Progenitor cell of endocrine pancreas (in vitro differentiated cells): ENCODE data around the gene SEPSECS. TPM values are rescaled to one million over a fixed set of nuclear protein-coding genes. Genes with fewer than 3 reads are reported as not detected.

ENCODE experiments used
- DNase-seq: peaks from one replicate; pipeline ENCODE4 v3.0.0; 2021; ENCODE audit warnings: low spot score; ENCODE audit not compliant: unreplicated experiment
- H3K27ac Mint-ChIP-seq: 2 replicates; pipeline ENCODE4 v1.8.0; 2021; ENCODE audit warnings: mild to moderate bottlenecking, moderate library complexity, mixed read lengths
- H3K27me3 Mint-ChIP-seq: 2 replicates; pipeline ENCODE4 v1.8.0; 2021; ENCODE audit warnings: mixed read lengths
- H3K36me3 Mint-ChIP-seq: 2 replicates; pipeline ENCODE4 v1.8.0; 2022; ENCODE audit warnings: mixed read lengths; ENCODE audit not compliant: insufficient read depth
- H3K4me1 Mint-ChIP-seq: 2 replicates; pipeline ENCODE4 v1.8.0; 2021; ENCODE audit warnings: low read depth, mixed read lengths
- H3K4me3 Mint-ChIP-seq: 2 replicates; pipeline ENCODE4 v1.8.0; 2021; ENCODE audit warnings: low read depth, mild to moderate bottlenecking, moderate library complexity, mixed read lengths
- H3K9me3 Mint-ChIP-seq: 2 replicates; pipeline ENCODE4 v1.8.0; 2021; ENCODE audit warnings: low read depth, mixed read lengths
- CTCF ChIP-seq: fragments of 200-600 bp; sonication (generic); IDR thresholded peaks from one replicate; pipeline ENCODE4 v1.5.0; 2021; ENCODE audit warnings: antibody characterized with exemption, mild to moderate bottlenecking; ENCODE audit not compliant: unreplicated experiment
- total RNA-seq: library from RNA; stranded (reverse); gene quantifications from 2 replicates; pipeline ENCODE4 v1.2.1, GENCODE V29; 2021

Gene SEPSECS
- total RNA-seq, 1 donor from 2014 or later, result 8.8 TPM

DNA sequence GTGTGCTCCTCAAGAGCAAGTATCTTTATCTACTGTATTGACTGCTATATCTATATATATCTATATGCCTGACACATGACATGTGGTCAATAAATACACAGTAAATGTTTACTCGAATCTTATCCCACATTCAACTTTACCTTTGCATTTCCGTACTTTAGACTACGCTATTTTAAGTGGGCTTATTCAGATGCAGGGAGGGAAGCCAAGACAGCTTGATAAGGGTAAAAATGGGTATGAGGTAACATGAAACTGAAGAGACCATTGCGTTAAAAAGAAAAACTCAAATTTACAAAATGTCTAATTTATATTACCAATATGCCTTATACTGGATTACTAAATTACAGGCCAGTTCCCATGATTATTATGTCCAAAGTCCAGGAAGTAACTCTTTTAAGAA, 17.8 kb downstream of the SEPSECS start:
- H3K27ac Mint-ChIP-seq, result no peak overlapping the region
- TF ChIP-seq CTCF, result no peak
- H3K4me1 Mint-ChIP-seq, result no peaks in the 10 kb centered on the region
- peaks cover 7% of the 10 kb centered on the region for H3K36me3 Mint-ChIP-seq
- no peaks in the 10 kb centered on the region for H3K9me3 Mint-ChIP-seq
- no peaks in the 10 kb centered on the region for H3K27me3 Mint-ChIP-seq
- no peak overlapping the region for H3K4me3 Mint-ChIP-seq
- no peak for DNase-seq

DNA sequence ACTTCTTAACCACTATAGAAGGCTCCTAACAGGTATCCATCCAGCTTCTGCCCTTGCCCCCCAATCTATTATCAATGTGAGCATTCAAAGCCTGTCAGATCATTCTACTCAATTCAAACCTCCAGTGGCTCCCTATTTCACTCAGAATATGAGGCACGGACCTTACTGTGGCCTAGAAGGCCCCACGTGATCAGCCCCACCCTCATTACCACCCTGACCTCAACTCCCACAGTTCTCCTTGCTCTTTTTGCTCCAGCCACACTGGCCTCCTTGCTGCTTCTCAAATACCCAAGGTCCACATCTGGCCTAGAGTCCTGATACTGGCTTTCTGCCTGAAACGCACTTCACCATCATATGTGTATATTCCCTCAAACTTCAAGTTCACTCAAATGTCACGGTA, 18.7 kb downstream of the SEPSECS start:
- no peak for TF ChIP-seq CTCF
- Mint-ChIP-seq H3K9me3 (peaks cover 7% of the 10 kb centered on the region), H3K4me1 (no peaks in the 10 kb centered on the region), H3K27ac (no peak overlapping the region), H3K27me3 (no peaks in the 10 kb centered on the region), H3K4me3 (no peak overlapping the region), H3K36me3 (peaks cover 15% of the 10 kb centered on the region)
- no peak for DNase-seq

DNA sequence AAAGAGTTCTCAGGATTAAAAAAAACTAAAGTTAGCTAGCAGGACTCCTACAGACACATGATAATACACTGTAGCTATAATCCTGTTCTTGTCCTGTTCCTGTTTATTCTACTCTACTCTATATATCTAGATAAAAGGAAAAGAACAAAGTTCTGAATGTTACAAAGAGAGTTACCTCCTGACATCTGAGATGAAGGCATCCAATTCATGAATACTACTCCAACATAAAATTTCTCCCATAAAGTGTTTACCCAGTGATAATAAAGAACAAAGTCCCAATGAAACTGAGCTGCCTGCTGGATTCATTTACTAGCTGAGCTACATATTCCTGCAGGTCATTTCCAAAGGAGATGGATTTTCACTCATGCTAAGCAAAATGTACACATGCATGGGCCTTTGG, 27.1 kb downstream of the SEPSECS start:
- no peak for TF ChIP-seq CTCF
- DNase-seq, result no peak
- no peaks in the 10 kb centered on the region for H3K27me3 Mint-ChIP-seq
- H3K4me1 Mint-ChIP-seq, result peaks cover 4% of the 10 kb centered on the region
- no peak overlapping the region for H3K4me3 Mint-ChIP-seq
- H3K27ac Mint-ChIP-seq, result no peak overlapping the region
- H3K9me3 Mint-ChIP-seq, result peaks cover 22% of the 10 kb centered on the region
- peaks cover 22% of the 10 kb centered on the region for H3K36me3 Mint-ChIP-seq

GRCh38 chr4:25131926-25132325, 28.3 kb downstream of the SEPSECS start:
- Mint-ChIP-seq H3K4me3 (no peak overlapping the region), H3K27ac (no peak overlapping the region), H3K4me1 (peaks cover 4% of the 10 kb centered on the region)

GRCh38 chr4:25131381-25131780, 28.9 kb downstream of the SEPSECS start:
- no peak overlapping the region for H3K27ac Mint-ChIP-seq
- no peak overlapping the region for H3K4me3 Mint-ChIP-seq
- DNase-seq, result no peak
- peaks cover 4% of the 10 kb centered on the region for H3K4me1 Mint-ChIP-seq
- H3K27me3 Mint-ChIP-seq, result no peaks in the 10 kb centered on the region
- peaks cover 15% of the 10 kb centered on the region for H3K9me3 Mint-ChIP-seq
- TF ChIP-seq CTCF, result no peak
- H3K36me3 Mint-ChIP-seq, result peaks cover 11% of the 10 kb centered on the region

More at GRCh38 chr4:25131926-25132325, 28.3 kb downstream of the SEPSECS start:
- DNase-seq, result no peak
- H3K27me3 Mint-ChIP-seq, result no peaks in the 10 kb centered on the region
- peaks cover 16% of the 10 kb centered on the region for H3K36me3 Mint-ChIP-seq
- H3K9me3 Mint-ChIP-seq, result peaks cover 18% of the 10 kb centered on the region
- no peak for TF ChIP-seq CTCF
